ENCODE measurements around the gene CDK7. TPM values are rescaled to one million over a fixed set of nuclear protein-coding genes. Genes with fewer than 3 reads are reported as not detected.

CDK7 gene
- total and polyA plus RNA-seq, 7 donors: 7.2 to 35.1 (median 18.5) TPM

DNA sequence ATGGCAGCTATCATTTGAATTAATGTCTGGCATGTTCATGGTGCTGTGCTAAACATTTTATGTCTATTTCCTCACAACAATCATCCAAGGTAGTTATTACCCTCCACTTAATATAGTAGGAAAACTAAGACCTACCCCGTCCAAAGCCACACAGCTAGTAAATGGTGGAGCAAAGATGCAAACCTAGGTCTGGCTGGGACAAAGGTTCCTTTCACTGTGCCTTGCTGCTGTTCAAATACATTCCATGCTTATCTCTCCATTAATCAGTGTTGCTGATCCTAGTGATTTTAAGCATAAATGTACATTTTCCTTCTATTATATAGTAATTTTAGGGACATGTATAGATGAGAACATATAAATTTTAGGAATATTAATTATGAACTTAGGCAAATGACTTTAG lies 59.2 kb downstream of the CDK7 start:
- Histone ChIP-seq H3K36me3 (peaks cover 0 to 24% (median 0%) of the 10 kb centered on the region in 4 donors), H3K27ac (no peak overlapping the region), H3K4me1 (no peaks in the 10 kb centered on the region), H3K9me3 (no peaks in the 10 kb centered on the region), H3K27me3 (no peaks in the 10 kb centered on the region), H3K4me3 (no peak overlapping the region)
- intact Hi-C loops (cut with DNase I): no loop called here
- WGBS, 2 donors: 21 to 91% methylated on average over 1 of the region's 1 CpG
- TF ChIP-seq, protein P1, sequence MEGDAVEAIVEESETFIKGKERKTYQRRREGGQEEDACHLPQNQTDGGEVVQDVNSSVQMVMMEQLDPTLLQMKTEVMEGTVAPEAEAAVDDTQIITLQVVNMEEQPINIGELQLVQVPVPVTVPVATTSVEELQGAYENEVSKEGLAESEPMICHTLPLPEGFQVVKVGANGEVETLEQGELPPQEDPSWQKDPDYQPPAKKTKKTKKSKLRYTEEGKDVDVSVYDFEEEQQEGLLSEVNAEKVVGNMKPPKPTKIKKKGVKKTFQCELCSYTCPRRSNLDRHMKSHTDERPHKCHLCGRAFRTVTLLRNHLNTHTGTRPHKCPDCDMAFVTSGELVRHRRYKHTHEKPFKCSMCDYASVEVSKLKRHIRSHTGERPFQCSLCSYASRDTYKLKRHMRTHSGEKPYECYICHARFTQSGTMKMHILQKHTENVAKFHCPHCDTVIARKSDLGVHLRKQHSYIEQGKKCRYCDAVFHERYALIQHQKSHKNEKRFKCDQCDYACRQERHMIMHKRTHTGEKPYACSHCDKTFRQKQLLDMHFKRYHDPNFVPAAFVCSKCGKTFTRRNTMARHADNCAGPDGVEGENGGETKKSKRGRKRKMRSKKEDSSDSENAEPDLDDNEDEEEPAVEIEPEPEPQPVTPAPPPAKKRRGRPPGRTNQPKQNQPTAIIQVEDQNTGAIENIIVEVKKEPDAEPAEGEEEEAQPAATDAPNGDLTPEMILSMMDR (IDR thresholded peaks at IDR 0.05): no peak
- no peak for TF ChIP-seq EP300 (IDR thresholded peaks at IDR 0.05)
- TF ChIP-seq POLR2AphosphoS5 (IDR thresholded peaks at IDR 0.05): no peak
- no peak for TF ChIP-seq POLR2A (IDR thresholded peaks at IDR 0.05)
- DNase-seq: no peak

DNA sequence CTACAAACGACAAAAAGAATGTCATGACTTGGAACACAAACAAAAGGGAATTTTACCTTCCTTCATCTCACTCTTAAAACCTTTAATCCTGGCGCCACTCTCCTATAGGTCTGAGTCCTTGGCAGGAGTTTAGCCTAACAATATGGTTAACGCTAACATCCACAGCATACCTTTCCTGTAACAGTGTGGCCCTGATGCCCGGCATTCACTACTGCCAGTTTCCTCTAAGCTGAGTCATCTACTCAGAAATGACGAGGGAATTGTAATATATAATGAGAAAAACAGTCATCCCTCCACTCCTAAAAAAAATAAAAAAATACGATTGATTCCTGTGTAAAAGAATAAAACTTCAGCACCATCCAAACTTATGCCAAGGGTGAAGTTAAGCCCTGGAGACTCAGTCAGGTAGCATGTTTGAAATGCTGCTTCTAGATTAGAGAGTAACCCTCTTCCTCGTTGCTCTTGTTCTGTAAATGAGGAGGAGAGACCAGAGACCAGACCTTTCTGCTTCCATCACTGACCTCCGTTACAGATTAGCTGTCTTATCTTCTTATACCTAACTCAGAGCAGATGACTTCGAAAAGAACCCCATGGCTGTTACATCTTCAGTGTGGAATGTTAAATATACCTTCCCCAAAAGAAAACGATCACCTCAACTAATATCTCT lies 60.5 kb downstream of the CDK7 start:
- whole genome bisulfite sequencing, 2 donors: 83 to 84% methylated on average over 10 of the region's 10 CpGs

DNA sequence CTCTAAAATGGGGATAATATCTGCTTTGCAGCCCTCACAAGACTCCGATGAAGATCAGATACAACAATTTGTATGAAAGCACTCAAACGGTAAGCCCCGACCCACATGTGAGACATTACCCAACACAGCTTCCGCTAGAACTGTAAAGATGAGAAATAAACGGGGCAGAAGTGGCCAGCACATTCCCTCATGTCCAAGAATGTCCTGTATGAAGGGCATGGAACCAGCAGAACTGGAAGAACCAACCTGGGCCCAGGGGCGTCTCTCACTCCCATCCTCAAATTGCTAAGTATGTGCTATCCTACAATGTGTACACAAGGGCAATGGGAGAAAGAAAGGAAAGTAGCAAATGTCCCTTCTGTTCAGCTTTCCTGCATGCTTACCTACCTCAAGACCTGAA lies 64.9 kb downstream of the CDK7 start:
- H3K27ac ChIP-seq: no peak overlapping the region
- intact Hi-C loops (cut with DNase I): no loop called here
- DNase-seq: no peak
- H3K27me3 ChIP-seq: no peaks in the 10 kb centered on the region
- TF ChIP-seq POLR2A (IDR thresholded peaks at IDR 0.05) (no peak), POLR2AphosphoS5 (IDR thresholded peaks at IDR 0.05) (no peak), EP300 (IDR thresholded peaks at IDR 0.05) (no peak)
- TF ChIP-seq, protein P1 (IDR thresholded peaks at IDR 0.05): no peak
- H3K36me3 ChIP-seq: peaks cover 0 to 25% (median 2%) of the 10 kb centered on the region in 4 donors
- no peaks in the 10 kb centered on the region for H3K9me3 ChIP-seq
- no peaks in the 10 kb centered on the region for H3K4me1 ChIP-seq
- WGBS, 2 donors: 88 to 91% methylated on average over 6 of the region's 6 CpGs
- no peak overlapping the region for H3K4me3 ChIP-seq

More for the DNA sequence above, 60.5 kb downstream of the CDK7 start:
- TF ChIP-seq POLR2A (IDR thresholded peaks at IDR 0.05) (no peak), POLR2AphosphoS5 (IDR thresholded peaks at IDR 0.05) (no peak), EP300 (IDR thresholded peaks at IDR 0.05) (no peak)
- TF ChIP-seq, protein P1 (IDR thresholded peaks at IDR 0.05): no peak
- intact Hi-C loops (cut with DNase I): no loop called here
- peaks cover 0 to 30% (median 2%) of the 10 kb centered on the region in 4 donors for H3K36me3 ChIP-seq
- no peaks in the 10 kb centered on the region for H3K27me3 ChIP-seq
- no peak for DNase-seq
- H3K27ac ChIP-seq: no peak overlapping the region
- H3K4me3 ChIP-seq: no peak overlapping the region
- H3K4me1 ChIP-seq: no peaks in the 10 kb centered on the region
- H3K9me3 ChIP-seq: no peaks in the 10 kb centered on the region

DNA sequence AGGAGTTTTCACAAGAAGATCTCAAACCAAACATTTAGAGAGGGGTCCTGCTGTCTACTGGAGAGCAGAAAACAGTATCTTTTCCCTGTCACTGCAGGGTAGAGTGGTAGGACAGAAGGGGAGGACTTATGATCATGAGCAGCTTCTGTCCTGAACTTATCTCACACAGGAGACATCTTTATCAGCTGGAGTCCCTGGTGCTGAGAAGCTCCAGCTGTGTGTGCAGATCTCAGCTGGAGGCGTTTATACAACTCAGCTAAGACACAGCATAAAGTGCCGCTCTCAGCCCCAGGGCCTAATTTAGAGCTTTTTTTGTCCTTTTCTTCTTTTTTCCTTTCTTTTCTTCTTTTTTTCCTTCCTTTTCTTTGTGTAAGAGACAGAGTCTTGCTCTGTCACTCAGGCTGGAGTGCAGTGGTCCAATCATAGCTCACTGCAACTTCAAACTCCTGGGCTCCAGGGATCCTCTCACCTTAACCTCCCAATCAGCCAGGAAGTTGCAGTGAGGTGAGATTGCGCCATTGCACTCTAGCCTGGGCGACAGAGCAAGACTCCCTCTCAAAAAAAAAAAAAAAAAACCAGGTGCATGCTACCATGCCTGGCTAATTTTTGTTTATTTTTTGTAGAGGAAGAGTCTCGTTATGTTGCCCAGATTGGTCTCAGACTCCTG lies 66.0 kb downstream of the CDK7 start:
- TF ChIP-seq EP300 (IDR thresholded peaks at IDR 0.05): no peak
- TF ChIP-seq POLR2AphosphoS5 (IDR thresholded peaks at IDR 0.05): no peak
- no peak for TF ChIP-seq POLR2A (IDR thresholded peaks at IDR 0.05)
- TF ChIP-seq, protein P1 (IDR thresholded peaks at IDR 0.05): no peak
- no peaks in the 10 kb centered on the region for H3K9me3 ChIP-seq
- intact Hi-C loops (cut with DNase I): no loop called here

More for the DNA sequence above, 66.0 kb downstream of the CDK7 start:
- Histone ChIP-seq H3K27ac (no peak overlapping the region), H3K4me3 (no peak overlapping the region), H3K4me1 (no peaks in the 10 kb centered on the region), H3K27me3 (no peaks in the 10 kb centered on the region), H3K36me3 (peaks cover 0 to 28% (median 2%) of the 10 kb centered on the region in 4 donors)
- no peak for DNase-seq
- 79 to 86% methylated on average over 5 of the region's 5 CpGs for WGBS, 2 donors

Measured in sigmoid colon (tissue), 7 donors.